ENCODE measurements around the gene WDR86. TPM values are rescaled to one million over a fixed set of nuclear protein-coding genes. Genes with fewer than 3 reads are reported as not detected.

WDR86 gene
- total RNA-seq, 1 donor from 2014 or later: 82.9 TPM

DNA sequence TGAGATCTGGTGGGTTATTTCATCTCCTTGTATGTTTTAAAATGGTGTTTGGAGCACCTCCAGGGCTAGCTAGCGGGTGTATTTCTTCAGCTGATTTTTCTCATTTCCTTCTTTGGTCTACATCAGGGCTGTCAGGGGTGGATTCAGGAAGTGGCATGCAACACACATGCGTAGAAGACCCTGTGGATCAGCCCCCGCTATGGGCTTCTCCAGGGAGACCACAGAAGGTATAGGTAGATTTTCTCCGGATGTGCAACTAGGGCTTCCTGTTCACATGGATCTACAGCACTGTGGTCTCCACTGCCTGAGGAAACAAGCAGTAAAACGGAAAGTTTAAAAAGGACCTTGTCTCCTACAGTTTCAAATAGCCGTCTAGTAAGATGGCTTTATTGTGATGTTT lies 57.9 kb downstream of the WDR86 start:
- TF ChIP-seq, protein P1, sequence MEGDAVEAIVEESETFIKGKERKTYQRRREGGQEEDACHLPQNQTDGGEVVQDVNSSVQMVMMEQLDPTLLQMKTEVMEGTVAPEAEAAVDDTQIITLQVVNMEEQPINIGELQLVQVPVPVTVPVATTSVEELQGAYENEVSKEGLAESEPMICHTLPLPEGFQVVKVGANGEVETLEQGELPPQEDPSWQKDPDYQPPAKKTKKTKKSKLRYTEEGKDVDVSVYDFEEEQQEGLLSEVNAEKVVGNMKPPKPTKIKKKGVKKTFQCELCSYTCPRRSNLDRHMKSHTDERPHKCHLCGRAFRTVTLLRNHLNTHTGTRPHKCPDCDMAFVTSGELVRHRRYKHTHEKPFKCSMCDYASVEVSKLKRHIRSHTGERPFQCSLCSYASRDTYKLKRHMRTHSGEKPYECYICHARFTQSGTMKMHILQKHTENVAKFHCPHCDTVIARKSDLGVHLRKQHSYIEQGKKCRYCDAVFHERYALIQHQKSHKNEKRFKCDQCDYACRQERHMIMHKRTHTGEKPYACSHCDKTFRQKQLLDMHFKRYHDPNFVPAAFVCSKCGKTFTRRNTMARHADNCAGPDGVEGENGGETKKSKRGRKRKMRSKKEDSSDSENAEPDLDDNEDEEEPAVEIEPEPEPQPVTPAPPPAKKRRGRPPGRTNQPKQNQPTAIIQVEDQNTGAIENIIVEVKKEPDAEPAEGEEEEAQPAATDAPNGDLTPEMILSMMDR (IDR thresholded peaks at IDR 0.05; ENCODE audit: unreplicated experiment): no peak
- no peak for DNase-seq (ENCODE audit: low spot score, unreplicated experiment)
- Mint-ChIP-seq H3K9me3 (ENCODE audit: low read depth) (no peaks in the 10 kb centered on the region), H3K36me3 (ENCODE audit: insufficient read depth) (peaks cover 24% of the 10 kb centered on the region), H3K27ac (no peak overlapping the region), H3K4me1 (ENCODE audit: low read depth) (peaks cover 7% of the 10 kb centered on the region), H3K4me3 (ENCODE audit: low read depth) (no peak overlapping the region), H3K27me3 (no peaks in the 10 kb centered on the region)

DNA sequence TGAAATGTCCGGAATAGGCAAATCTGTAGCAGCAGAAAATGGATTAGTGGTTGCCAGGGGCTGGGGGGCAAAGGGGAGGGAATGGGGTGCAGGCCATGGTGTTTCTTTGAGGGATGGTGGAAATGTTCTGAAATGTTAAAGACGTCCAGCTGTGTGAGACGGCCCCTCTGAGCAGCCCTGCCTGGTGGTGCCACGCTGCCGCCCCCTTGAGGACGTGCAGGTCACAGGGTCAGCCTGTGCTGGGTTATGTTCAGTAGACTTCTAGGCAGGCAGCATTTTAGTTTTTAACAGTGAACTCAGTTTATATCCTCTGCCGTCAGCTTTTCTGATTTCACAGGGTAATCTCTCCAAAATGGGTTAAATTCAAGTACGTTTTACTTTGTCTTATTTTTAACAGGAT lies 58.8 kb downstream of the WDR86 start:
- H3K4me1 Mint-ChIP-seq (ENCODE audit: low read depth): peaks cover 7% of the 10 kb centered on the region
- no peaks in the 10 kb centered on the region for H3K27me3 Mint-ChIP-seq
- DNase-seq (ENCODE audit: low spot score, unreplicated experiment): no peak
- no peak overlapping the region for H3K27ac Mint-ChIP-seq
- H3K9me3 Mint-ChIP-seq (ENCODE audit: low read depth): no peaks in the 10 kb centered on the region
- TF ChIP-seq, protein P1 (IDR thresholded peaks at IDR 0.05; ENCODE audit: unreplicated experiment): peak; percentile 28
- H3K36me3 Mint-ChIP-seq (ENCODE audit: insufficient read depth): peaks cover 19% of the 10 kb centered on the region
- no peak overlapping the region for H3K4me3 Mint-ChIP-seq (ENCODE audit: low read depth)

DNA sequence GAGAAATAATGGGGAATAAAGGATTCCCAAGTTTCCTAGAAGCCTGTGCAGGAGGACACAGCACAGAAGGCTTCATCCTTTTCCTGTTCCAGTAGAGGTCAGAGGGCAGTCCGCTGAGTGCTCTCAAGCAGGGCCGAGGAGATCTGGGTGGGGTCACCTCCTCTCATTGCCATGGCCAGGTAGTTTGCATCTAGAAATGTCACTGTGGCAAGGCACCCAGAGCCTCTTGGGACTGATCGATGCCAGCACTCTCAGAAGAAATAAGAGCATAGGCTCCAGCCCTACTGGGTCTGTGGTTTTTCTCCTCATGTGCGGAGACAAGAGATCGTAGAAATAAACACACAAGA lies 60.4 kb downstream of the WDR86 start:
- H3K4me3 Mint-ChIP-seq (ENCODE audit: low read depth): no peak overlapping the region
- H3K36me3 Mint-ChIP-seq (ENCODE audit: insufficient read depth): peaks cover 14% of the 10 kb centered on the region
- H3K27me3 Mint-ChIP-seq: no peaks in the 10 kb centered on the region
- peaks cover 7% of the 10 kb centered on the region for H3K4me1 Mint-ChIP-seq (ENCODE audit: low read depth)
- no peak for DNase-seq (ENCODE audit: low spot score, unreplicated experiment)
- TF ChIP-seq, protein P1 (IDR thresholded peaks at IDR 0.05; ENCODE audit: unreplicated experiment): no peak
- H3K27ac Mint-ChIP-seq: peak overlapping the region; percentile 64
- H3K9me3 Mint-ChIP-seq (ENCODE audit: low read depth): no peaks in the 10 kb centered on the region

DNA sequence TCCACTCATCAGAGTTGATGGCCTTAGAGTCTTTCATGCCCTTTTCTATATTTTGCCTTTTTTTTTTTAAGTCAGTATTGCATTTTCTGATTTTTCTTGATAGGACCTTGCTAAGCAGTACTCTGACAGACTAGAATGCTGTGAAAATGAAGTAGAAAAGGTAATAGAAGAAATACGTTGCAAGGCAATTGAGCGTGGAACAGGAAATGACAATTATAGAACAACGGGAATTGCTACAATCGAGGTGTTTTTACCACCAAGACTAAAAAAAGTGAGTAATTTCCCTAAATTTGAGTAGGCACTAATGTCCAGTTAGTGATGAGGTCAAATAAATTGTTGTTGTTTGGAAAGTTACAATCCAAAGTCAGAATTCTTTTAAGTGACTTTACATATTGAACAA lies 60.9 kb downstream of the WDR86 start:
- TF ChIP-seq, protein P1 (IDR thresholded peaks at IDR 0.05; ENCODE audit: unreplicated experiment): no peak
- H3K36me3 Mint-ChIP-seq (ENCODE audit: insufficient read depth): peaks cover 13% of the 10 kb centered on the region
- no peak overlapping the region for H3K27ac Mint-ChIP-seq
- no peaks in the 10 kb centered on the region for H3K9me3 Mint-ChIP-seq (ENCODE audit: low read depth)
- H3K4me1 Mint-ChIP-seq (ENCODE audit: low read depth): peaks cover 7% of the 10 kb centered on the region
- H3K4me3 Mint-ChIP-seq (ENCODE audit: low read depth): no peak overlapping the region
- no peak for DNase-seq (ENCODE audit: low spot score, unreplicated experiment)
- H3K27me3 Mint-ChIP-seq: no peaks in the 10 kb centered on the region

DNA sequence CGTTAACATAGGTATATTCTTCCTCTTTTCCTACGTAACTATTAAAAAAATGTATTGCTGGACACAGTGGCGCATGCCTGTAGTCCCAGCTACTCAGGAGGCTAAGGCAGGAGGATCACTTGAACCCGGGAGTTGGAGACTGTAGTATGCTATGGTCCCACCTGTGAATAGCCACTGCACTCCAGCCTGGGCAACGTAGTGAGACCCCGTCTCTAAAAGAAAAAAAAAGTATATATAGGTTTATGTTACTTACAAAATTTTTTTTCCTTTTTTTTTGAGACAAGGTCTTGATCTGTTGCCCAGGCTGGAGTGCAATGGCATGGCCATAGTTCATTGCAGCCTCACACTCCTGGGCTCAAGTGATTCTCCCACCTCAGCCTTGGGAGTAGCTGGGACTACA lies 62.6 kb downstream of the WDR86 start:
- no peak for DNase-seq (ENCODE audit: low spot score, unreplicated experiment)
- TF ChIP-seq, protein P1 (IDR thresholded peaks at IDR 0.05; ENCODE audit: unreplicated experiment): no peak
- H3K27me3 Mint-ChIP-seq: no peaks in the 10 kb centered on the region
- no peak overlapping the region for H3K27ac Mint-ChIP-seq
- peaks cover 12% of the 10 kb centered on the region for H3K4me1 Mint-ChIP-seq (ENCODE audit: low read depth)
- no peak overlapping the region for H3K4me3 Mint-ChIP-seq (ENCODE audit: low read depth)
- H3K36me3 Mint-ChIP-seq (ENCODE audit: insufficient read depth): peaks cover 13% of the 10 kb centered on the region
- no peaks in the 10 kb centered on the region for H3K9me3 Mint-ChIP-seq (ENCODE audit: low read depth)
